ENCODE measurements around the gene KLHL7.
A peak's percentile ranks its signal among the peaks of the same experiment; 100 is the strongest.

The KLHL7 gene

DNA sequence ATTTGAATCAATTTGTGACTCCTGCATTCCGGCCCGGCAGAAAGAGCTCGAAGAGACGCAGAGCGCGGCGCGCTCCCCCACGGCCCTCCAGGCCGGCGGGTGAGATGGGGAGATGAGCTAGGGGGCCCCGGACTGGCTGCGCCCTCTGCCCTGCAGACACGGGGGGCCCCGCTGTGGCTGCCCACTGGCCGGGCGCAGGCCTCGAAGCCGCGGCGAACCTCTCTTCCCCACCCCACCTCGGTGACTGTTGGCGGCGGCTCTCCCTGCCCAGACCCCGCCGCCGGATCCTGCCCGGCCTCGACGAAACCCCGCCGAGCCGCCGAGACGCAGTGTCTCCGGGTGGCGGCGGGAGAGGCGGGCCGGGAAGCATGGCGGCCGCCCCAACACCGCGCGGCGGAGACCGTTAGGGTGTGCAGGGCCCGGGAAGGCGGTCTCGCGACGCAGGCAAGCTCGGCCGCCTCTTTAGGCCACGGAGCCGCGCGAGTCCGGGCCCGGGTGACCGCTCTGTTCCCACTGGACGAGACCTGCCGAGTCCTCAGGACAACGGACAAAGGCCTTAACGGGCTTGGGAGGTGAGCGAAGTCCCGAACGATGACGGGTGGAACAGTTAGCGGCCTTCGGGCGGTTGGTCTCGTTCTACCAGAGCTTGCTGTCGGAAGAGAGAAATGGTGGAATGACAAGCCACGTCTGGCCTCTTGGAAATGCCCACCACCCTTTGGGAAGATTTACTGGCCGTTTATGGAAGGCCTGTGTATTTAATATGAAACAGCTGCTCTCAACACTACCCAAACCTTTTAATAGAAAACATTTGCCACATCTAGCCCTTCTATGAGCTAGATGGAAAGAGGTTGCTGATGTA, 100.6 kb downstream of the KLHL7 start:
- no peak for TF ChIP-seq CTCF (IDR thresholded peaks at IDR 0.05; ENCODE audit: low read length, missing control alignments)
- DNase-seq (ENCODE audit: low read depth): peak; percentile 4
- H3K4me3 ChIP-seq (replicated peaks; ENCODE audit: low read depth, low read length): no peak overlapping the region

DNA sequence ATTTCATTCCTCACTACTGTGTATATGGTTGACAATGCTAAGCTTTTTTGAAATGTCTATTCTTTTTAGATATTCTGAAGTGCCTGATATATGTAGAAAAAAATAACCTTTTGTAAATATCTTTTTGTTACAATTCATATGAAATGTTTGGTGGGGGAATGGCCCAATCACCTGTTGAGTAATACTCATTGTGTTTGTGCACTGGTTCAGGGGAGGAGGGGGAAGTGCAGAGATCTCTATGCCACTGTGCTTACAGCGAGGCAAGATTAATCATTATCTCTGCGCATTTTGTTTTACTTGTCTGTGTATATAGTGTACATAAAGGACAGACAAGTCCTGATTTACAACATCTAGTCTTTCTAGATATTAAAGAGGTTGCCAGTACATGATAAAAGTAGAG, 101.4 kb downstream of the KLHL7 start:
- no peak overlapping the region for H3K4me3 ChIP-seq (replicated peaks; ENCODE audit: low read depth, low read length)
- DNase-seq (ENCODE audit: low read depth): peak; percentile 4
- no peak for TF ChIP-seq CTCF (IDR thresholded peaks at IDR 0.05; ENCODE audit: low read length, missing control alignments)

DNA sequence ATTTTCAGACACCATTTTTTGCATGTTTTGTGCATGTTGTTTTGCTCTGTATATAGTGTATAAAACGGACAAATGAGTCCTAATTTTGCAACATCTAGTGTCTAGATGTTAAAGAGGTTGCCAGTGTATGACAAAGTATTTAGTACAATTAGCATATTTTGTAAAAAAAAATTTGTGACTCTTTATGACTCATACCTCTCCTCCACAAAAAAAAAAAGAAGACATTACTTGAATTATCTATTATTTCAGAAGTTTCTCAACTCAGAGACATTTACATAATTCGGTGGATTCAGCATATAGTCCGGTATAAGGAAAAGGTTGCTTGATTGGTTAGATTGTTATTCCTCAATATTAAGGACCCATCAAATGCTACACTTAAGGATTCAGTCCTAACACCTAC, 102.3 kb downstream of the KLHL7 start:
- DNase-seq (ENCODE audit: low read depth): no peak
- H3K4me3 ChIP-seq (replicated peaks; ENCODE audit: low read depth, low read length): no peak overlapping the region
- no peak for TF ChIP-seq CTCF (IDR thresholded peaks at IDR 0.05; ENCODE audit: low read length, missing control alignments)

DNA sequence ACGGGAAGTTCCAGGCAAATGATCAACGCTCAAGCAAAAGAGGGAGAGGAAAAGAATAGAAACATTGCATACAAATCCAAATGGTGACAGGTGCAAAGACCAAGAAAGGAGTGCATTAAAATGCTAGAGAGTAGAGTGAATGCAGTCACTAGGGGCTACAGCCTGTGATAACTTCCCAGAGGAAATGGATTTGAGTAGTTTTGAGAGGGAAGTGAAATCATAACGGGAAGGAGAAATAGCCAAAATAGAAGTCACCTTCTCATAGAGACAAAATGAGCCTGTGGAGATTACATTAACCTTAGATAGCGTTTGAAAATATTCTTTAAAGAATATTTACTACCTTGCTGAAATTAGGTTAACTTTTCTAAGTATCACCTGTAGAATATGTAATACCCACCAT, 102.7 kb downstream of the KLHL7 start:
- DNase-seq (ENCODE audit: low read depth): no peak
- TF ChIP-seq CTCF (IDR thresholded peaks at IDR 0.05; ENCODE audit: low read length, missing control alignments): no peak
- no peak overlapping the region for H3K4me3 ChIP-seq (replicated peaks; ENCODE audit: low read depth, low read length)

DNA sequence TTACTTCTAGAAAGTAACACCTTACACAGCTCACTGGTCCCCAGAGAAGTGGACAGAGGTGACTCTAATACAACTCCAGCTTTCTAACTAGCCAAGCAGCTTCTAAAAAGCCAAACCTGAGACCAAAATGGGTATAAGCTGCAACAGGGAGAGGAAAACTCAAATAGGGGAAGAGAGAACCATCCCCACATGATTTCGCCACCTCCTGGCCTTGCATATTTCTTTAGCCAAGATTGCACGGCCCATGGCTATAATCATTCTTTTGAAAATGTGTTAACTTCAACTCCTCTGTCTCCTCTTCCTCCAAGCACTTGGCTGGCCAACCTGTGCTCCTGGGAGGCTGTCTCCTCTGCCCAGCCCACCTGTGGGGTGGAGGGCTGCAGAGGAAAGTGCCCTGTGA, 104.9 kb downstream of the KLHL7 start:
- no peak for DNase-seq (ENCODE audit: low read depth)
- no peak for TF ChIP-seq CTCF (IDR thresholded peaks at IDR 0.05; ENCODE audit: low read length, missing control alignments)
- H3K4me3 ChIP-seq (replicated peaks; ENCODE audit: low read depth, low read length): no peak overlapping the region

DNA sequence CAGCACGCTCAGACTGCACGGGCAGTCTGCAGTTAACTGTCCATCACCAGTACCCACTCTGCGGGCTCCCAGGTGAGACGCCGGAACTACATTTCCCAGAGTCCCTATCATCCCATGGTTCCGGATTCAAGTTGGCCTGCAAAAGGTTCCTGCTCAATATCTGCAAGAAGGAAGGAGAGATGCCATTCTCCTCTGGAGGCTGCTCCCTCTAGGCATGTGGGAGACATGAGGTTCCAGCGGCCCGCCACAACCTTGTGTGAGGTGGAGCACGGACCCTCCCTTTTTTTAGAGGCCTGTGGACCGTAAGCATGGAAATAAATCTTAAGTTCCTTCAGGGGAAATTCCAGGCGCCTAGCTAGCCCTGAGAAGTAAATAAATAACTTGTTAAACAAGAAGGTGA, 106.0 kb downstream of the KLHL7 start:
- no peak for DNase-seq (ENCODE audit: low read depth)
- TF ChIP-seq CTCF (IDR thresholded peaks at IDR 0.05; ENCODE audit: low read length, missing control alignments): no peak
- no peak overlapping the region for H3K4me3 ChIP-seq (replicated peaks; ENCODE audit: low read depth, low read length)

DNA sequence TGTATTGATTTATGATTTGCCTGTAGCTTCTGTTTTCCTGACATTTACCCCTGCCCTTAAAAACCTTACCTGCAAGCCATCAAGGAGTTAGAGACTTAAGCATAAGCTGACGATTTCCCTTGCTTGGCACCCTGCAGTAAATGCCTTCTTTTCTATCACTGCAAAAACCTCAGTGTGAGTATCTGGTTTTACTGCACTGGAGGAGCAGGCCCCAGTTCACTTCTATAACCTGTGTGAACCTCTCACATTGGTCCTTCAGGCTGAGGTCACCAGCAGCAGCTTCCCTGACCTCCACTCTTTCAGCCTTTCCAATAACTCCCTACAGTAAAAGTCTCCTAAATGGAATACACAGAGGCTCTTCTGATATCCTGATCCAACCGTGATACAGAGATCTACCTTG, 106.8 kb downstream of the KLHL7 start:
- no peak for DNase-seq (ENCODE audit: low read depth)
- TF ChIP-seq CTCF (IDR thresholded peaks at IDR 0.05; ENCODE audit: low read length, missing control alignments): no peak
- H3K4me3 ChIP-seq (replicated peaks; ENCODE audit: low read depth, low read length): no peak overlapping the region
